ENCODE results near the gene IFNA2. TPM values are rescaled to one million over a fixed set of nuclear protein-coding genes. Genes with fewer than 3 reads are reported as not detected.
"Not testable (repeated sequence)": the region's sequence is repeated elsewhere in the genome, so short reads cannot be mapped to it uniquely, and the experiment has no call there.

IFNA2 gene
- total and polyA plus RNA-seq, 2 donors (not counting 1 experiment from before 2014, with no cell fraction given), result not detected

DNA sequence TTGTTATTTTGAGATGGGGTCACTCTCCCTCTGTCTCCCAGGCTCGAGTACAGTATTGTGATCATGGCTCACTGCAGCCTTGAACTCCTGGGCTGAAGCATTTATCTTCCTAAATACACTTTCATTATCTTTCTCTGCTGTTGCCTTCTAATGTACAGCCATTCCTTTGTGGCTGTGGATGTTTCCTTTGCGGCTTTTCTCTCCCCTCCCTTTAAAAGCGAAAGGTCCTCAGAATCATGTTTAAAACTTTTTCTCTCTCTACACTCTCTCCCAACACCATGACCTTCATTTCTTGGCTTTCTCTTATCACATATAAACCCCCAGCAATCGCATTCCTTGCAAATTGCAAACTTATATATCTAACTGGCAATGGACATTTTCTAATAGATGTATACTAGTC lies 1.6 kb downstream of the IFNA2 start:
- no peak for TF ChIP-seq EZH2 (IDR thresholded peaks at IDR 0.05; ENCODE audit: low read length, missing control alignments)
- TF ChIP-seq, protein P1, sequence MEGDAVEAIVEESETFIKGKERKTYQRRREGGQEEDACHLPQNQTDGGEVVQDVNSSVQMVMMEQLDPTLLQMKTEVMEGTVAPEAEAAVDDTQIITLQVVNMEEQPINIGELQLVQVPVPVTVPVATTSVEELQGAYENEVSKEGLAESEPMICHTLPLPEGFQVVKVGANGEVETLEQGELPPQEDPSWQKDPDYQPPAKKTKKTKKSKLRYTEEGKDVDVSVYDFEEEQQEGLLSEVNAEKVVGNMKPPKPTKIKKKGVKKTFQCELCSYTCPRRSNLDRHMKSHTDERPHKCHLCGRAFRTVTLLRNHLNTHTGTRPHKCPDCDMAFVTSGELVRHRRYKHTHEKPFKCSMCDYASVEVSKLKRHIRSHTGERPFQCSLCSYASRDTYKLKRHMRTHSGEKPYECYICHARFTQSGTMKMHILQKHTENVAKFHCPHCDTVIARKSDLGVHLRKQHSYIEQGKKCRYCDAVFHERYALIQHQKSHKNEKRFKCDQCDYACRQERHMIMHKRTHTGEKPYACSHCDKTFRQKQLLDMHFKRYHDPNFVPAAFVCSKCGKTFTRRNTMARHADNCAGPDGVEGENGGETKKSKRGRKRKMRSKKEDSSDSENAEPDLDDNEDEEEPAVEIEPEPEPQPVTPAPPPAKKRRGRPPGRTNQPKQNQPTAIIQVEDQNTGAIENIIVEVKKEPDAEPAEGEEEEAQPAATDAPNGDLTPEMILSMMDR (conservative IDR thresholded peaks at IDR 0.05 in 1 of 2, IDR thresholded peaks at IDR 0.05 in 1 of 2; ENCODE audit: low read depth in 1 of 2, low read length in 2 of 2), result no peak
- peaks cover 26% of the 10 kb centered on the region for H3K27me3 ChIP-seq (ENCODE audit: control insufficient read depth, insufficient read depth, low read length)
- H3K4me3 ChIP-seq (replicated peaks in 1 of 4; ENCODE audit: control extremely low read depth in 1 of 4, insufficient read depth in 1 of 4, low read depth in 3 of 4, low read length in 4 of 4), result no peak overlapping the region
- H3K4me2 ChIP-seq (ENCODE audit: extremely low read depth, insufficient read depth, low read length), result no peak overlapping the region
- H3K36me3 ChIP-seq (ENCODE audit: control insufficient read depth, insufficient read depth, low read length), result no peaks in the 10 kb centered on the region
- no peak overlapping the region for H2AFZ ChIP-seq (ENCODE audit: low read length)
- H3K9ac ChIP-seq (ENCODE audit: insufficient read depth, low read length), result no peak overlapping the region
- H4K20me1 ChIP-seq (ENCODE audit: control insufficient read depth, extremely low read depth, insufficient read depth, low read length), result peaks cover 1% of the 10 kb centered on the region
- H3K4me1 ChIP-seq (ENCODE audit: control insufficient read depth, extremely low read depth, insufficient read depth, low read length), result no peaks in the 10 kb centered on the region
- DNase-seq (ENCODE audit: low read depth in 2 of 2), result no peak
- no peaks in the 10 kb centered on the region for H3K9me3 ChIP-seq (ENCODE audit: control insufficient read depth, insufficient read depth, low read depth, low read length)
- H3K79me2 ChIP-seq (ENCODE audit: control insufficient read depth, insufficient read depth, low read length), result no peaks in the 10 kb centered on the region
- H3K27ac ChIP-seq (ENCODE audit: insufficient read depth, low read length), result no peak overlapping the region

DNA sequence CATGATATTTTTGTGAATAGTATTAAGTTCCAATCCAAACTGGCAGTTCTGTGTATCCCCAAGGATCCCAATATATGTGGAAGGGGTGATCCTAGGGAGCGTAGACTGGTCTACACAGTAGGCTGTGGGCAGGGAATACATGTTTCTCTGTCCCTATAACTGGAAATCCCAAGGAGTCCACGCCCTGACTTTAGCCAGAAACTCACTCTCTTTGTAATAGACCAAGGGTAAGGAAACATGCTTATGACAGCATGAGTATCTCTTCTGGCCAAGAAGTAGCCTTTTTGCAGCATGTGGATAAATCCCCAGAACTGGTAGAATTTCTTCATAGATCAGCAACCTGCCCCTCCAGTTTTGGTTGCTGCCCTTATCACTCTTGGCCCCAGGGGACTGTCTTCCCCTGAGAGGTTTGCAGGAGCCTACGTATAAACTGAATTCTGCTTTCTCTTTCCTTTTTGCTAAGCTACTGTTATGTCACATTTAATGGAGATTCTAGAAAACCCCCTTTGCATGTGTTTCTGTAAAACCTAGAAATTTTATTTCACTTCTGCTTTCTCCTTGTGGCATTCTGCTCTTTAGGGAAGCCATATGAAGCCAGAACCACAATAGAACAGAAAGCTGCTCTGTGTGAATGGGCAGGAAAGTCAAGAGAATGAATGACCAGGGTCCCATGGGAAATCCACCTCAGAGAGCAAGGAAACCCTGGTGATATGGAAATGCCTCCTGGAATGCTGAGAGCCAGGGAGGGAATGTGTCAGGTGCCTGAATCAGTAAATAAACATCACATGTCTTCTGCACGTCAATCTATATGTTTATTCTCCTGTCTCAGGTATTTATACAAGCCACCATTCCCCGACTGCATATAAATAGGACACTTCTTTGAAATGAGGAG lies 3.5 kb downstream of the IFNA2 start:
- no peak overlapping the region for H3K4me2 ChIP-seq (ENCODE audit: extremely low read depth, insufficient read depth, low read length)
- no peak overlapping the region for H3K27ac ChIP-seq (ENCODE audit: insufficient read depth, low read length)
- H3K4me3 ChIP-seq (replicated peaks in 1 of 4; ENCODE audit: control extremely low read depth in 1 of 4, insufficient read depth in 1 of 4, low read depth in 3 of 4, low read length in 4 of 4), result no peak overlapping the region
- H3K9me3 ChIP-seq (ENCODE audit: control insufficient read depth, insufficient read depth, low read depth, low read length), result no peaks in the 10 kb centered on the region
- H2AFZ ChIP-seq (ENCODE audit: low read length), result no peak overlapping the region
- H3K79me2 ChIP-seq (ENCODE audit: control insufficient read depth, insufficient read depth, low read length), result no peaks in the 10 kb centered on the region
- no peak overlapping the region for H3K9ac ChIP-seq (ENCODE audit: insufficient read depth, low read length)
- H3K4me1 ChIP-seq (ENCODE audit: control insufficient read depth, extremely low read depth, insufficient read depth, low read length), result no peaks in the 10 kb centered on the region
- H4K20me1 ChIP-seq (ENCODE audit: control insufficient read depth, extremely low read depth, insufficient read depth, low read length), result peaks cover 1% of the 10 kb centered on the region
- no peak for DNase-seq (ENCODE audit: low read depth in 2 of 2)
- H3K27me3 ChIP-seq (ENCODE audit: control insufficient read depth, insufficient read depth, low read length), result peaks cover 26% of the 10 kb centered on the region
- H3K36me3 ChIP-seq (ENCODE audit: control insufficient read depth, insufficient read depth, low read length), result no peaks in the 10 kb centered on the region
- TF ChIP-seq, protein P1 (conservative IDR thresholded peaks at IDR 0.05 in 1 of 2, IDR thresholded peaks at IDR 0.05 in 1 of 2; ENCODE audit: low read depth in 1 of 2, low read length in 2 of 2), result no peak
- no peak for TF ChIP-seq EZH2 (IDR thresholded peaks at IDR 0.05; ENCODE audit: low read length, missing control alignments)

DNA sequence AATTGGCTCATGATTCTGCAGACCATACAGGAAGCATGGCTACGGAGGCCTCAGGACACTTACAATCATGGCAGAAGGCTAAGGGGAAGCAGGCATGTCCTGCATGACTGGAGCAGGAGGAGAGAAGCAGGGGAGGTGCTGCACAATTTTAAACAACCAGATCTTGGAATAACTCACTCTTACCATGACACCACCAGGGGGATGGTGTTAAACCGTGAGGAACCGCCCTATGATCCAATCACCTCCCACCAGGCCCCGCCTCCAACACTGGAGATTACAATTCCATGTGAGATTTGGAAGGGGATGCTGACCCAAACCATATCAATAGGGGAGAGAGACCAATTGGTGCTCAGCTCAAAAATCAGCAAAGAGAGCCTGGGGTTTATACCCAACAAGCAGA lies 13.7 kb downstream of the IFNA2 start:
- H3K4me3 ChIP-seq (replicated peaks in 1 of 4; ENCODE audit: control extremely low read depth in 1 of 4, insufficient read depth in 1 of 4, low read depth in 3 of 4, low read length in 4 of 4); H3K79me2 ChIP-seq (ENCODE audit: control insufficient read depth, insufficient read depth, low read length); H3K4me1 ChIP-seq (ENCODE audit: control insufficient read depth, extremely low read depth, insufficient read depth, low read length); H3K27ac ChIP-seq (ENCODE audit: insufficient read depth, low read length); H3K36me3 ChIP-seq (ENCODE audit: control insufficient read depth, insufficient read depth, low read length); H3K9ac ChIP-seq (ENCODE audit: insufficient read depth, low read length); H3K27me3 ChIP-seq (ENCODE audit: control insufficient read depth, insufficient read depth, low read length); DNase-seq (ENCODE audit: low read depth in 2 of 2); H4K20me1 ChIP-seq (ENCODE audit: control insufficient read depth, extremely low read depth, insufficient read depth, low read length); H2AFZ ChIP-seq (ENCODE audit: low read length); H3K4me2 ChIP-seq (ENCODE audit: extremely low read depth, insufficient read depth, low read length); H3K9me3 ChIP-seq (ENCODE audit: control insufficient read depth, insufficient read depth, low read depth, low read length): not testable (repeated sequence)
